ENCODE data around the gene CHERP.

Gene CHERP

GRCh38 chr19:16542910-16543472 is 754 bp upstream of the CHERP start:
- no peak for DNase-seq (ENCODE audit: low spot score)

DNA sequence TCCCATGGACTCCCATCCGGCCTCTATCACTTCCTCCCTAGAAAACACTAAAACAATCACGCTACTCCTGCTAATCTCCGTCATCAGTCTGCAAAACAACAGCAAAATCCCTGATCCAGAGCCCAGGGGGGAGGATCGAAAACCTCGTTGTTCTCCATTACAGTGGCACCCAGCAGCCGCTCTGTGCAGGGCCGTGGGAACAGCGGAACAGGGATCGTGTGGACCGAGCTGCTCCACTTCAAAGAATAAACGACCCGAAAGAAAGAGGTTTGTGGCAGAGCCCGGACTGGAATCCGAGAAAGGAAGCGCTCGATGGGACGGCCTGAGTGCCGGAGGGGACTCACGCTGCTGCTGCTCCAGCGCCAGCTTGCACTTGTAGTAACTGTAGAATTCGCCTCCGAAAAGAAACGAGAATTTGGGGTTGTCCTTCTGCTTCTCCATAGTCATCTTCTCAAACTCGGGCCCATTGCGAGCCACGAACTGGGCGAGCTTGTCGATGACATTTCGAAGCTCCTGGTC is 652 bp downstream of the CHERP start:
- no peak for DNase-seq (ENCODE audit: low spot score)

GRCh38 chr19:16540948-16541347 is 1.3 kb downstream of the CHERP start:
- DNase-seq (ENCODE audit: low spot score), result no peak

- no peak for DNase-seq (ENCODE audit: low spot score)
Observed at GRCh38 chr19:16537111-16537510, 5.1 kb downstream of the CHERP start.

GRCh38 chr19:16536130-16536529 is 6.1 kb downstream of the CHERP start:
- no peak for DNase-seq (ENCODE audit: low spot score)

- no peak for DNase-seq (ENCODE audit: low spot score)
Observed at GRCh38 chr19:16535381-16535780, 6.9 kb downstream of the CHERP start.

DNA sequence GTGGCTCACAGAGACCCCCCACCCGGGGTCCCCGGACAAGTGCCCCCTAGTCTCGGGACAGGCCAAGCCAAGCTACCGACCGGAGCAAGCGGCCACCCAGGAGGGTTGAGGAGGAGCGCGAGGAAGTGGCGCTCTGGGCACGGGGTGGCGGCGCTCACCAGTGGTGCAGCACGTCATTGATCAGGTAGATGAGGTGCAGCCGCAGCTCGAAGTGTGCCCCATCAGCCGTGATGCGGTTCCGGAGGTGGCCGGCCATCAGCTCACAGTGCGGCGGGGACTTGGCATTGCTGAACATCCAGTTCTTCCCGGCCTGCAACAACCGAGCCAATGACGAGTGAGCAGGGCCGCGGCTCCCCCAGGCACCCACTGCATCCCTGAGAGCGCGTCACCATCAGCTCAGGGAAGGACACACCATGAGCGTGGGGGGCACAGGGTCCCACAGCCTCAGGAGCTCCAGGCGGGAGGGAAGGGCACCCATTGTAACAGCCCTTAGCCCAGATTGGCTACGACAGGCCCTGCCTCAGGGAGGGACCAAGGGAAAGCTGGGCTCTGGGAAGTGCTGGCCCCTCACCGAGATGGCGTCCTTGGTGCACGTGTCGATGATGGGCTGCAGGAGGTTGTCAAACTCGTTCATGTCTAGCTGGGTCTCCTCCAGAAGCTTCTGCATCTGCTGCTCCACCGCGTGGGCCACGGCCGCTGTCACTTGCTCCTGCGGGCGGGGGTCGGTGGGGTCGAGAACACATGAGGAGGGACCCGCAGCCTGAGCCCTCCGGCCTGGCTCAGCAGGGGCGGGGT is 9.6 kb downstream of the CHERP start:
- DNase-seq (ENCODE audit: low spot score), result no peak

DNA sequence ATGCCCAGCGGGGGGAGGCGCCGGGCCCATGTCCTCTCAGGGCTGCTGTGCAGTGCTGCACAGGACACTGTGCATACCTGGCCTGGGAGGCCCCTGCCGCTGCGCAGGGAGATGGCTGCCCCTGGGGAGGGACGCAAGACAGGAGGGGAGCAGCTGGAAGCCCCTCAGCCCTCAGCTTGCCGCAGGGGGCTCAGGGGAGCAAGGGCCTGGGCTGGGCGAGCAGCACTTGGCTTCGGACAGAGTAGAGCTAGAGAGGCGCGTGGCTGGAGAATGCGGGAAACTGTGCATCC is 10.9 kb downstream of the CHERP start:
- DNase-seq (ENCODE audit: low spot score), result no peak

DNA sequence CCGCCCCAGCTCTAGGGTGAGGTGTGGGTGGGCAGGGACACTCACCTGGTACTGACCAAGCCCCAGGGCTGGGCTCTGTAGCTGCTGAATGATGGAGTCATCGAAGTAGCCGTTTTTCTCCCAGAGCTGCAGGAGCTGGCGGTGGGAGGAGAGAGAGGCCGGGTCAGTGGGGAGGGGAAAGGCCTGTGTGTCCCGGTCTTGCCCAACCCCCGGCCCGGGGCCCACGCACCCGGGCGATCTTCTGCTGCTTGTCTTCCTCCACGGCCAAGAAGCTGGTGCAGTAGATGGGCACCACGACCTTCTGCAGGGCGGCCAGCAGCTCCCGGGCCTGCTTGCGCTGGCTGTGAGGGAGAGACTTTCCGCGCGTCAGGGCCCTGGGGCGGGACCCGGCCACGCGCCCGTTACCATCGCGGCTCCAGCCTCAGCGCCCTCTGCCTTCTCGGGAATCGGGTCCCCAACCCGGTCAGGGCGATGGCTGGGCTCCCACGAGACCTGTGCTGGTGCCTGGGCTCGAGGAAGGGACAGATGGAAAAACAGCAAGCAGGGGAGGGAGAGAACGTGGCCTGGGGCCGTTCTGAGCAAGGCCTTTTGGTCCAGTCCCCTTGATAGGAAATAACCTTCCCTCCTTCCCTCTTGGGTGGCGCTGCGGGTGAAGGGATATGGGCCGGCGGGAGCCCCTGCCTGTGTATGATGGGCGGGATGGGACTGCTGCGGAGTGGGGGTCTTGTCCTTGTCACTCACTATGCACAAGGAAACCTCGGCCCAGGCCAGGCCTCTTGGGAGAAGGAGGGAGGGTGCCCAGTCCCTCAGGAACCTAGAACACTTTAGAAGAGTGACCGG is 11.5 kb downstream of the CHERP start:
- DNase-seq (ENCODE audit: low spot score), result no peak

DNA sequence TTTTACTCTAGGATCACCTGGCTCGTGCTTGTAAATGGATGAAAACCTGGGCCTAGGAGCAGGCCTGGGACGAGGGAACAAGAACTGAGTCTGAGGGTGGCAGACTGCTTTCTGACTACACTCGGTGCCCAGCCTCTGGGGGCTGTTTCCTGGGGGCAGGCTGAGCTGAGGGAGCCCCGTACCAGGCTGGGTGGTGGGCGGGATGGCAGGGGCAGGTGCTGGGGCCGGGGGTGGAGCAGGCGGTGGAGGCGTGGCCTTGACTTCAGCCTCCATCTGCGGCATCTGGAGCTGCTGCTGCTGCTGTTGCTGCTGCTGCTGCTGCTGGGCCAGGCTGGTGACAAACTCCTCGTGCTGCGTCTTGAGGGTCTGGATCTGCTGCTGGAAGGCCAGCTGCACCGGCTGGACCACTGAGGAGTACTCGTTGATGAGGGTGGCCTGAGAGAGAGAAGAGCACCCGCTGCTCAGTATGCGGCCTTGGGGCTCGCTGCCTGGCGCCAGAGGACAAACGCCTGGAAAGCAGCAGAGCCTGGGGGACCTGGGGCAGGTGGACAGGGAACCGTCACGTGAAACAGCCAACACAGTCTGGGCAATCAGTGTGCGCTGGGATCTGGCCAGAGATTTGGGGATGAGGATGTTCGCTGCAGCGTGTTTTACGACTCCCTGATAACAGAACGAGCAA is 12.6 kb downstream of the CHERP start:
- DNase-seq (ENCODE audit: low spot score), result no peak

- DNase-seq (ENCODE audit: low spot score), result peak; percentile 40
Observed at GRCh38 chr19:16527971-16528521, 14.2 kb downstream of the CHERP start.

DNA sequence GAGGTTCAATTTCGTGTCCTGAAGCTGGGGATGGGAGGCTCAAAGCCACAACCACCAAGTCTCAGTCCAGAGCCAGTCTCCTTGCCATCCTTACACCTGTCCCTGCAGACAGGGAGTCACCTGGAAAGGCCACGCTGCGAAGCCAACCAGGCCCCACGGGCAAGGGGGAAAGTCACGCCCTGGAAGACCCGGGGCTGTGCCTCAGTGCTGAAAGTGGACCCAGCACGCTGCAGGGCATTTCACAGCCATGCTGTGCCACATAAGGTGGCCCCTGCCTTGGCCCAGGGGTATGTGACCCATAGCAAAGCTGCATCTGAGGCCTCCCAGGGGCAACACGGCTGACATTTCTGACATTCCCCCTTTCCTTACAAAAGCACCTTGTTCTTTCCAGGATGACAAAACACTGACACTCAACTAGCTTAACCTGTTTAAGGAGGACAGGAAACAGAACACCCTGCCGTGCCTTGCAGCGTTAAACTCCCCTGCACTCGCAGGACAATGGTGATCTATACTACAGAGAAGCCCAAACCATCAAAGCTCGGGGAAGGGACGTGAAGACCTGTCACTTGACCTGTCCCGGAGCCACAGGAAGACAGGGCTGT is 14.8 kb downstream of the CHERP start:
- no peak for DNase-seq (ENCODE audit: low spot score)

- no peak for DNase-seq (ENCODE audit: low spot score)
Observed at GRCh38 chr19:16525751-16526481, 16.3 kb downstream of the CHERP start.

DNA sequence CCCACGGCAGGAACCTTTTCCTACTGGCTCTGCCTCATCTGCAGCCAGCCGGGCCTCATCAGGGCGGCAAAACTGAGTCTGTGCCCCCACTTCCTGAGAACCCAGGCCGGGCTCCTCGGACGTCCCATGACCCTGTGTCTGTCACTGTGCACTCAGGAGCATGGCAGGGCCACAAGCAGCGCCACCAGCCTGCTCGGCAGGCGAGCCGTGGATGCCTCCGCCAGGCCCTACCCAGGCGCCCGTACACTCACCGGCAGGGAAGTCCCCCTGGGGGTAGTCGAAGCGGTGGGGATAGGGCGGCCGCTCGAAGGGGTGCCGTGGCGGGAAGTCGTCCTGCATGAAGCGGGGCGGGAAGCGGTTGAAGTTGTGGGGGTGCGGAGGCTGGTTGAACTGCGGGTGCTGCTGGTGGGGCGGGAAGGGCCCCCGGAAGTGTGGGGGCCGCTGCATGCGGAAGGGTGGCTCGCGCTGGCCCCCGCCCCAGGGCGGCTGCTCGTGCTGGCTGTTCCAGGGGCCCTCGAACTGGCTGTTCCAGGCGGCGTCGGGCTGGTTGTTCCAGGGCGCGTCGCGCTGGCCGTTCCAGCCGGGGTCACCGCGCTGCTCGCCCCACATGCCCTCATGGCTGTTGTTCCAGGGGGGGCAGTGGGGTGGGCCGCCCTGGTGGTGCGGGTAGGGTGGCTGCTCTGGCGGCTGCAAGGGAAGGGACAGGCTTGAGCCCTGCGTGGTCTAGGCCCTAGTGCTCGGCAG is 17.1 kb downstream of the CHERP start:
- no peak for DNase-seq (ENCODE audit: low spot score)

DNA sequence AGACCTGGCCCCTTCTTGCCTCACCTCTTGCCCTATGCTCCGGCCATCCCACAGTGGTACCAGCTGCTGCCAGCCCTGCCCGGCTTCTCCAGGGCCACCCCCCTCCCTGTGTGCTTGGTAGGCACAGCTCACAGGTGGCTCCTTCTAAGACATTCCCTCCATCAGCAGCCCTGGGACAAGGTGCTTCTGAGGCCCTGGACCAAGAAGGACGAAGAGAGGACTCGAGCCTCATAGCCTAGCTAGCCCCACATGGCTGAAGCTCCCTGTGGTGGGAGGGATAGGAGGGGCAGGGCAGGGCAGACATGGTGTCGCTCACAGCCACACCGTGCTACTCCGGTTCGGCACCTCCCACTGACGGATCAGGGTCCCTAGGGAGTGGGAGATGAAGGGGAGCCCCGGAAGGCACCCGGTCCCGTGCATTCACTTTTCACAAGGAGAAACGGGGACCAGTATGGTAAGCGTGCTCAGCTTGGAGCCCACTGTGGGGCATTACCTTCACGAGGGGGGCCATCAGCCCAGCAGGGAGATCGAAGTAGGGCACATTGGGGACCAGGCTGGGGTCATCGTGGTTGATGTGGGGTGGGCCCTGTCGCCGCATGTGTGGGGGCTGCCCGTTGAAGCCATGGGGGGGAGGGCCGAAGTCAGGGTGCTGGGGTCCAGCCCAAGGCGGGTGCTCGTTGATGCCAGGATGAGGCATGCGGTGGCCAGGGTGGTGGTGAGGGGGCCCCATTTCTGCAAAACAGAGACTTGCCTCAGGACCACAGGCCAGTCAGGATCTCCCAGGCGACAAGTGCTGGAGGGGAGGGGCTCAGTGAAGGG is 19.5 kb downstream of the CHERP start:
- no peak for DNase-seq (ENCODE audit: low spot score)

DNA sequence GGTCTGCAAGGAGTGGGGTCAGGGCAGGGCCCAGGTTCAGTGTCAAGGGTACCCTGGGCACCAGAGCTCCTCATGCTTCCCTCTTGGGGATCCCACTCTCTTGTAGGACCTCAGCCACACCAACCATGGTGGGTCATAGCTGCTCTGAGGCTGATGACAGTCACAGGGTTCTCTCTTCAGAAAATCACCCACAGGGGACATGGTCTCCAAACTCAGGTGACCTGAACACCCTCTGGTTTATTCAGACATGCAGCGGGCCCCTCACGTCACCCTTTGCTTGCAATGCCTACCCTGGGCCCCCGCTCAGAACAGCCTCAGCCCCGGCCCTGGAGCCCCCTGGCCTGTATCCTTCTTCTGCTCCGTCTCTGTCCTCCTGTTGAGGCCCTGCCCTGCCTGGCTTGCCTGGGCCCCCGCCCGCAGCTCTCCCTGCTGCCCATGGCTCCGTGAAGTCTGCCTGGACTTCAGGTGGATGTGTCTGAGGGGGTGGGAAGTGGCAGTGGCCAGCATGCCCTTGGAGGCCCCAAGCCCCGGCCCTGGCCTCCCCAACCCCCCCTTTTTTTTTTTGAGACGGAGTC is 20.4 kb downstream of the CHERP start:
- DNase-seq (ENCODE audit: low spot score), result no peak

DNA sequence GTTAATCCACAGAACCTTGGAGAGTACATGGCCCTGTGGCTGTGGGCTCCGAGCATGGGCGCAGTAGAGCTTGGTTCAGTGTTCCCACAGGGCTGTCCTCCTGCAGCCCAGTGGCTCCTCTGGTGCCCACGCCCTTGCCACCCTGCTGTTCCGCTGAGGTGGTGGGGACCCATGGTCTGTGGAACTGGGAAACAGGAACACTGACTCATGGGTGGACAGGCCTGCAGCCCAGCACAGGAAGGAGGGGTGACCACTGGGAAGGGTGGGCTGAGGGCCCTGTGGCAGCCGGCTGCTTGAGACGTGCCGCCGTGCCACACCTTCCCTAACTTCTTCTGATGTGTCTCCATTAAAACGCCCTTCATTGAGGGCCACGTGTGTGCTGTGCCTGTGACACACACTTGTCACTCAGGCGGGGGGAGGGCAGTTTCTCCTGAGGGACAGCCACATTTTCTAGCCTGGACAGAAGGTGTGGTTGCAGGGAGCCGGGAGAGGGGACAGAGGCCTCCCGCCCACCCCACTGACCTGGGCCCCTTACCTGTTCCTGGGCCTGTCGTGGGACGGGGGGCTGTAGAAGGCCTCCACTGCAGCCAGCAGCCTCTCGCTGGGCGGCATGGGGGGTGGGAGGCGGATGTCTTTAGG is 21.1 kb downstream of the CHERP start:
- no peak for DNase-seq (ENCODE audit: low spot score)

Data from hematopoietic multipotent progenitor cell treated with erythropoietin and hydrocortisone succinate and interleukin-3 and kit ligand, for 17 days (in vitro differentiated cells).